G401 (cell line): ENCODE results near the gene ELP5. TPM values are rescaled to one million over a fixed set of nuclear protein-coding genes. Genes with fewer than 3 reads are reported as not detected.

Experiments
- DNase-seq: peaks from one replicate; pipeline ENCODE4 v3.0.0-alpha.2; 2015; ENCODE audit warnings: low spot score
- in situ Hi-C: cut with HindIII; loops from 2 replicates; pipeline ENCODE4 v1.10.0; 2016; ENCODE audit warnings: low sequenced_read_pairs, mixed read lengths
- total RNA-seq: library from RNA; depleted of rRNA; stranded (reverse); fragments of >200 nt; shearing (Covaris generic); gene quantifications from 2 replicates; pipeline ENCODE4 v1.2.3, GENCODE V29; 2014; rRNA removed

Gene ELP5
- 74.1 and 95.6 TPM in 2 replicates for total RNA-seq

DNA sequence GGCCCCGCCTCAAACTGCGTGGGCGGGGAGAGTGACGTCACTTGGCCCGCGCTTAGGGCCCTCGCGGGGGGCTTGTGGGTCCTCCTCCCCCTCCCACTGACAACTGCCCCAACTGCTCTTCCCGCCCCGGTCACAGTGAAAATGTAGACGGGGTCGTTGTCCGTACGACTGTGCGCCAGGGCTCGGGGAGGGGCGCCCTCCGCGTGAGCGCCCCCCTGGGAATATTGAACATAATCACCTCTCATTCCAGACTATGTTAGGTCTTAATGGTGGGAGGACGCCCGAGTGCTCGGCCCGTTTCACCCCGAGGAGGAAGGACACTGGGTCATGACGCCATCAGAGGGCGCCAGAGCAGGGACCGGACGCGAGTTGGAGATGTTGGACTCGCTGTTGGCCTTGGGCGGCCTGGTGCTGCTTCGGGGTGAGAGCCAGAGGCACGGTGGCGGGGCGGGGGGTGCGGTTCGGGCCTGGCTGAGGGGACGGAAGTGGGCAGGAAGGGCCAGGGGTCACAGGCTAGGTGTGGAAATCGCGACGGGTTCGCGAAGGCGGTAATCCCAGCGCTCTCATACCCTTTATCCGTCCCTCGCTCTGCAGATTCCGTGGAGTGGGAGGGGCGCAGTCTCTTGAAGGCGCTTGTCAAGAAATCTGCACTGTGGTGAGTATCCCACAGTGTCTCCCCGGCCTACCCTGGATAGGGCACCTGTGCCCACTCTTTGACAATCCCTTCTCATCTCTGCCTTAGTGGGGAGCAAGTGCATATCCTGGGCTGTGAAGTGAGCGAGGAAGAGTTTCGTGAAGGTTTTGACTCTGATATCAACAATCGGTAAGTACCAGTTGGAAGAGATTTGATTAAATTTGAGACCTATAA is at the start of gene ELP5:
TSS of gene ELP5 (plus strand) at position 40 of the 868 bp plus-strand sequence. CDS start at position 376, 336 bp downstream.
- in situ Hi-C loops, result no loop called here
- DNase-seq, result peak; percentile 93

- in situ Hi-C loops, result no loop called here
- no peak for DNase-seq
Measured at GRCh38 chr17:7203391-7203790, 48.6 kb upstream of the ELP5 start.

GRCh38 chr17:7204336-7204735 is 47.7 kb upstream of the ELP5 start:
- peak; percentile 73 for DNase-seq
- in situ Hi-C loops, result no loop called here

GRCh38 chr17:7204828-7205461 is 47.1 kb upstream of the ELP5 start:
- DNase-seq, result peak; percentile 93
- in situ Hi-C loops, result no loop called here

GRCh38 chr17:7205561-7205960 is 46.5 kb upstream of the ELP5 start:
- no peak for DNase-seq
- in situ Hi-C loops, result no loop called here

GRCh38 chr17:7207120-7208001 is 44.7 kb upstream of the ELP5 start:
- in situ Hi-C loops, result no loop called here
- peak; percentile 66 for DNase-seq

- peak; percentile 54 for DNase-seq
- in situ Hi-C loops, result no loop called here
Measured at GRCh38 chr17:7208027-7208571, 43.9 kb upstream of the ELP5 start.

DNA sequence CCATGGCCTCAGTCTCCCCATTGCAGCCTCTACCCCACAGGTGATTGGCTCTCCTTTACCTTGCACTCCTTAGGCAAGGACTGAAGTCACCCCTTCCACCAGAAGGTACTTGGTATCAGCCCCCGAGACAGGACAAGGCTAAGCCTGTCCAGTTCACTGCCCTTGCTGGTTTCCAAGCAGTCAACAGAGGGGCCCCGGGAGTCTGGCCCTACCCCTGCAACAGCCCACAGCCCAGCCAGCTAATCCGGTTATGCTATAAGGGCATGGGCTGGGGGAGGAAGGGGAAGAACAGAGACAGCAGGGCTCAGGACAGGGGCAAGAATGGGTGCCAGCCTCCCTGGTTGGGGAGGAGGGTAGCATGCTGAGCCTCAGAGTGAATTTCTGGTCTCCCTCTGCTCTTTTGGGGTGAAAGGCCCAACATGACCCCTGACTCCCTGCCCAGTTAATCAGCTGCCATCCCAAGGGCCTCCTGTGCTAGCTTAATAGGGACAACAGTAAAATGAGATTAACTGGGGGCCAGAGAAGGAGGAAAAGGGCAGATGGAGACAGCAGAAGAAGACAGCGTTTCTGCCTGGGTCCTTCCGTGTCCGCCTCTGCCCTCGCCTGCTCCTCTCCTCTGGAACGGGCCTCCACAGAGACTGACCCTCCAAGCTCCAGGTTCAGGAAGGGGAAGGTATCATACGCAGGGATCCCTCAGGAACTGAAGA is 43.1 kb upstream of the ELP5 start:
- in situ Hi-C loops, result no loop called here

GRCh38 chr17:7211491-7212273 is 40.3 kb upstream of the ELP5 start:
- in situ Hi-C loops, result no loop called here
- peak; percentile 6 for DNase-seq

More for the DNA sequence above, 43.1 kb upstream of the ELP5 start:
- no peak for DNase-seq

GRCh38 chr17:7213895-7214299 is 38.1 kb upstream of the ELP5 start:
- in situ Hi-C loops, result no loop called here
- DNase-seq, result peak; percentile 86

- peak; percentile 98 for DNase-seq
- in situ Hi-C loops, result no loop called here
Measured at GRCh38 chr17:7214300-7215135, 37.5 kb upstream of the ELP5 start.

GRCh38 chr17:7215136-7215638 is 36.8 kb upstream of the ELP5 start:
- no peak for DNase-seq
- in situ Hi-C loops, result no loop called here

- peak; percentile 39 for DNase-seq
- in situ Hi-C loops, result no loop called here
Measured at GRCh38 chr17:7215652-7216180, 36.3 kb upstream of the ELP5 start.

DNA sequence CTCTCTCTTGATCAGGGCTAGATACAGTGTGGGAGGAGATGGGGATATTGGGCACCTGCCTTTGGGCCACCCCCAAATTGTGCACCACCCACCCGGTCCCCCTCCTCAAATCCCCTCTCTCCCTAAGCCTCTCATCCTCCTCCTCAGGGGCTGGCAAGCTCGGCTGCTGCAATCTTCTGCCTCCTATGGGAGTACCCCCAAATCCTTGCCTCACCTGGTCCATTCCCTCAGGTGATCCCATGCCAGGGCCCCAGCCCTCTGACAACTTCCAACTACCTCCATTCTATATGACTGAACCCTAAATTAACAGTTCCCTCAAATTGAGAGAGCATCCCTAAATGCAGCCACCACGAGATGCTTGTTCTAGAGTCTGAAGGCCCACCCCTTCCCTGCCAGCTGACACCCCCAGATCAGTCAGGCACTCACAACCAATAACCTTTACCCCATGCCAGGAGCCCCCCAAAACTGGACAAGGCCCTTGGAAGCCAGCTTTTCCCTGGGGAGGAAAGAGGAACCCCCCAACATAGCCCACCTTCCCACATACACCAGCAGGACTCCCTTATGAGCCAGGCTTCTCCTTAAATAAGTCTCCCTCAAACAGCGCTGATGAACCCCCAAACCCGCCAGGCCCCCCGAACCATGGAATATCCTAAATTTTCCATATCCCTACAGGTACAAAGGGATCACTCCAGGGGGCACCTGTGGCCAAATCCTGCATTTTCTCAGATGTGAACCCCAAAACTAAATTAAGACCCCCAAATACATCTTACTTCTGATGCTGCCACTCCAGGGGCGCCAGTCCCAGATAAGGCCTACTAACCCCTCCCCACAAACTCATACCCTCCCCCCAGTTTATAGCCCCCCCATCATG is 35.5 kb upstream of the ELP5 start:
- DNase-seq, result peak; percentile 27
- in situ Hi-C loops, result no loop called here

- DNase-seq, result peak; percentile 88
- in situ Hi-C loops, result no loop called here
Measured at GRCh38 chr17:7217113-7217987, 34.7 kb upstream of the ELP5 start.
